Neural cell (in vitro differentiated cells): ENCODE results near the gene CNIH3. TPM values are rescaled to one million over a fixed set of nuclear protein-coding genes. Genes with fewer than 3 reads are reported as not detected.

ENCODE experiments used
- H2AFZ ChIP-seq: fragments of 200-600, 300-800 bp; sonication (generic), shearing (Covaris generic); 2 replicates; pipeline ENCODE4 v1.6.0; 2014; ENCODE audit warnings: low read depth, mild to moderate bottlenecking, antibody characterized with exemption, low read length, moderate library complexity
- H3F3A ChIP-seq: fragments of 200-600 bp; shearing (Covaris generic); 2 replicates; pipeline ENCODE4 v1.6.1; 2016; ENCODE audit warnings: mild to moderate bottlenecking, moderate library complexity, mixed read lengths, antibody characterized with exemption, low read length; ENCODE audit not compliant: insufficient read depth, poor library complexity, severe bottlenecking
- H3K27ac ChIP-seq: fragments of 200-600, 300-800 bp; sonication (generic), shearing (Covaris generic); 2 replicates; pipeline ENCODE4 v1.5.1; 2014; ENCODE audit warnings: mild to moderate bottlenecking, low read length, moderate library complexity
- H3K27me3 ChIP-seq: fragments of 300-800, 200-600 bp; sonication (generic), shearing (Covaris generic); 2 replicates; pipeline ENCODE4 v1.6.0; 2014; ENCODE audit warnings: mild to moderate bottlenecking, low read depth, low read length, moderate library complexity; ENCODE audit not compliant: insufficient read depth
- H3K36me3 ChIP-seq: fragments of 300-800, 200-600 bp; sonication (generic), shearing (Covaris generic); 2 replicates; pipeline ENCODE4 v1.5.1; 2014; ENCODE audit warnings: mild to moderate bottlenecking, antibody characterized with exemption, low read length, moderate library complexity; ENCODE audit not compliant: insufficient read depth
- H3K4me2 ChIP-seq: fragments of 300-800, 200-600 bp; sonication (generic), shearing (Covaris generic); 2 replicates; pipeline ENCODE4 v1.6.0; 2014; ENCODE audit warnings: mild to moderate bottlenecking, low read length
- H3K4me3 ChIP-seq: fragments of 300-800, 200-600 bp; sonication (generic), shearing (Covaris generic); 2 replicates; pipeline ENCODE4 v1.5.1; 2014; ENCODE audit warnings: mild to moderate bottlenecking, low read length, moderate library complexity
- H3K79me2 ChIP-seq: fragments of 200-600 bp; shearing (Covaris generic); replicated peaks from 2 replicates; pipeline ENCODE4 v1.6.0; 2014; ENCODE audit warnings: mild to moderate bottlenecking, low read length, moderate library complexity; ENCODE audit not compliant: insufficient read depth
- H3K9ac ChIP-seq: fragments of 300-800, 200-600 bp; sonication (generic), shearing (Covaris generic); 2 replicates; pipeline ENCODE4 v1.6.1; 2016; ENCODE audit warnings: mild to moderate bottlenecking, low read length, mixed read lengths
- H3K9me2 ChIP-seq: fragments of 200-600 bp; shearing (Covaris generic); 2 replicates; pipeline ENCODE4 v1.6.1; 2016; ENCODE audit warnings: mild to moderate bottlenecking, low read length, mixed read lengths; ENCODE audit not compliant: insufficient read depth
- H3K9me3 ChIP-seq: fragments of 200-600, 300-800 bp; sonication (generic), shearing (Covaris generic); 2 replicates; pipeline ENCODE4 v1.6.1; 2016; ENCODE audit warnings: mild to moderate bottlenecking, mixed run types, low read length, moderate library complexity, mixed read lengths
- H4K20me1 ChIP-seq: fragments of 200-600 bp; shearing (Covaris generic); 2 replicates; pipeline ENCODE4 v1.6.1; 2016; ENCODE audit warnings: mild to moderate bottlenecking, mixed run types; ENCODE audit not compliant: insufficient read depth
- EP300 ChIP-seq: fragments of 450-650 bp; conservative IDR thresholded peaks from 2 replicates; pipeline ENCODE4 v1.6.1; 2014; ENCODE audit warnings: antibody characterized with exemption, mild to moderate bottlenecking, moderate library complexity; ENCODE audit not compliant: poor library complexity, severe bottlenecking
- EZH2 ChIP-seq: fragments of 200-600, 300-800 bp; shearing (Covaris generic), sonication (generic); IDR thresholded peaks from 2 replicates; pipeline ENCODE4 v1.6.1; 2014; ENCODE audit warnings: antibody characterized with exemption, low read length, borderline replicate concordance, mild to moderate bottlenecking; ENCODE audit not compliant: insufficient read depth, poor library complexity, severe bottlenecking
- MXI1 ChIP-seq: fragments of 450-650 bp; conservative IDR thresholded peaks from 2 replicates; pipeline ENCODE4 v1.6.1; 2014; ENCODE audit warnings: antibody characterized with exemption, mild to moderate bottlenecking; ENCODE audit not compliant: poor library complexity, severe bottlenecking
- POLR2AphosphoS5 ChIP-seq: IDR thresholded peaks from 2 replicates; pipeline ENCODE4 v1.6.1; 2012
- RAD21 ChIP-seq: fragments of 450-650 bp; conservative IDR thresholded peaks from 2 replicates; pipeline ENCODE4 v1.6.1; 2014; ENCODE audit warnings: antibody characterized with exemption, mild to moderate bottlenecking, moderate library complexity
- REST ChIP-seq: IDR thresholded peaks from 2 replicates; pipeline ENCODE4 v1.6.1; 2012; ENCODE audit warnings: borderline replicate concordance
- SMC3 ChIP-seq: fragments of 450-650 bp; conservative IDR thresholded peaks from 2 replicates; pipeline ENCODE4 v1.6.1; 2014; ENCODE audit warnings: antibody characterized with exemption, mild to moderate bottlenecking, moderate library complexity; ENCODE audit not compliant: poor library complexity
- TAF1 ChIP-seq: IDR thresholded peaks from 2 replicates; pipeline ENCODE4 v1.6.1; 2012; ENCODE audit warnings: low read depth
- polyA plus RNA-seq: library from polyadenylated mRNA; depleted of rRNA; stranded (reverse); fragments of >200 nt; gene quantifications from 2 replicates; pipeline ENCODE4 v1.2.3, GENCODE V29; 2014
- TF ChIP-seq, protein P1 (sequence below): fragments of 450-650 bp; IDR thresholded peaks from 2 replicates; pipeline ENCODE4 v1.5.1; 2014; ENCODE audit warnings: antibody characterized with exemption, mild to moderate bottlenecking, moderate library complexity; ENCODE audit not compliant: poor library complexity, severe bottlenecking

Gene CNIH3
- polyA plus RNA-seq, 1 donor from 2014 or later, result 9.3 TPM

GRCh38 chr1:224724566-224724965 is 108.4 kb downstream of the CNIH3 start:
- no peak overlapping the region for H2AFZ ChIP-seq
- no peak for TF ChIP-seq POLR2AphosphoS5
- no peak for TF ChIP-seq MXI1
- no peak for TF ChIP-seq EP300
- TF ChIP-seq EZH2, result no peak
- no peak for TF ChIP-seq RAD21
- TF ChIP-seq TAF1, result no peak
- TF ChIP-seq REST, result no peak
- TF ChIP-seq, protein P1, sequence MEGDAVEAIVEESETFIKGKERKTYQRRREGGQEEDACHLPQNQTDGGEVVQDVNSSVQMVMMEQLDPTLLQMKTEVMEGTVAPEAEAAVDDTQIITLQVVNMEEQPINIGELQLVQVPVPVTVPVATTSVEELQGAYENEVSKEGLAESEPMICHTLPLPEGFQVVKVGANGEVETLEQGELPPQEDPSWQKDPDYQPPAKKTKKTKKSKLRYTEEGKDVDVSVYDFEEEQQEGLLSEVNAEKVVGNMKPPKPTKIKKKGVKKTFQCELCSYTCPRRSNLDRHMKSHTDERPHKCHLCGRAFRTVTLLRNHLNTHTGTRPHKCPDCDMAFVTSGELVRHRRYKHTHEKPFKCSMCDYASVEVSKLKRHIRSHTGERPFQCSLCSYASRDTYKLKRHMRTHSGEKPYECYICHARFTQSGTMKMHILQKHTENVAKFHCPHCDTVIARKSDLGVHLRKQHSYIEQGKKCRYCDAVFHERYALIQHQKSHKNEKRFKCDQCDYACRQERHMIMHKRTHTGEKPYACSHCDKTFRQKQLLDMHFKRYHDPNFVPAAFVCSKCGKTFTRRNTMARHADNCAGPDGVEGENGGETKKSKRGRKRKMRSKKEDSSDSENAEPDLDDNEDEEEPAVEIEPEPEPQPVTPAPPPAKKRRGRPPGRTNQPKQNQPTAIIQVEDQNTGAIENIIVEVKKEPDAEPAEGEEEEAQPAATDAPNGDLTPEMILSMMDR, result no peak
- TF ChIP-seq SMC3, result no peak
- no peaks in the 10 kb centered on the region for H3K9me2 ChIP-seq
- no peaks in the 10 kb centered on the region for H3K9me3 ChIP-seq
- H4K20me1 ChIP-seq, result no peaks in the 10 kb centered on the region
- H3K79me2 ChIP-seq, result no peaks in the 10 kb centered on the region
- no peak overlapping the region for H3K27ac ChIP-seq
- no peak overlapping the region for H3K9ac ChIP-seq
- no peaks in the 10 kb centered on the region for H3F3A ChIP-seq
- H3K36me3 ChIP-seq, result no peaks in the 10 kb centered on the region
- no peak overlapping the region for H3K4me3 ChIP-seq
- H3K27me3 ChIP-seq, result no peaks in the 10 kb centered on the region
- H3K4me2 ChIP-seq, result no peak overlapping the region

DNA sequence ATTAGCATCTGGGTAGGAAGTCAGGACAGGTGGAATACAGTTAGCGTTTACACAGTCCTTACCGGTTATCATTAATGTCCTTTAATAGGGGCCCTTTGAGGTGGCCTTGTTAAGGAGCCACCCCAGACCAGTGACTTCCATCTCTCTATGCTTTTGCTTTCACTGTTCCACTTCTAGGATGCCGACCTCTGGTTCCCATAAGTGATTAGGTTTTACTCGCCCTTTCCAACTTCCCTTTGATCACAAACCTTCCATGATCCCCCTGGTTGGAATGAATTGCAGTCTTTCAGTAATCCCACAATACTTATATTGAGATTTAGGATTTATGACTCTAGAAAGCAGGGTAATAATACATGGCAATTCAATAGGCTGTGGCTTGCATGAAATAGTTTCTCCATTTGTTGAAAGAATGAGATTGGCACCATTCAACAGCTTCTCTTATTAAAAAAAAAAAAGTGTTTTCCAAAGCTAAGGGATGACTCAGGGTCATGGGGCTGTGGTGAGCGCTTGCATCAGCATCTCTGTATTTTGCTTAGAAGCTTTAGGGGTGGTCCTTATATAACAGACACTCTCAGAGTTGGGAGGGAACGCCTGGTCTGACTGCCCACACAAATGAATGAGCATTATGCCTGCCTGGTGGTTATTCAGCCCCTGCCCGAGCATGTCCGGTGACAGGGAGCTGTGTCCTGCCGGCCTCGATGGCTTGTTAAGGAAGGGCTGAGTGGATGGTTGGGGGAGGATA is 110.5 kb downstream of the CNIH3 start:
- Histone ChIP-seq H3K9me2 (no peaks in the 10 kb centered on the region), H3F3A (no peaks in the 10 kb centered on the region), H3K36me3 (no peaks in the 10 kb centered on the region), H3K9me3 (no peaks in the 10 kb centered on the region), H3K4me2 (no peak overlapping the region), H3K27ac (no peak overlapping the region), H4K20me1 (no peaks in the 10 kb centered on the region), H3K9ac (no peak overlapping the region), H3K4me3 (no peak overlapping the region), H3K27me3 (no peaks in the 10 kb centered on the region), H2AFZ (no peak overlapping the region), H3K79me2 (no peaks in the 10 kb centered on the region)
- no peak for TF ChIP-seq REST
- no peak for TF ChIP-seq TAF1
- no peak for TF ChIP-seq MXI1
- TF ChIP-seq RAD21, result no peak
- TF ChIP-seq, protein P1, result no peak
